Keratinocyte (primary cell): ENCODE results near the gene HAVCR2. TPM values are rescaled to one million over a fixed set of nuclear protein-coding genes. Genes with fewer than 3 reads are reported as not detected.

ENCODE experiments used
- DNase-seq: peaks from one replicate; pipeline ENCODE4 v3.0.0-alpha.2; 2011; ENCODE audit warnings: low read depth, missing footprints, low spot score
- FAIRE-seq: peaks from 2 replicates; lab custom pipeline; 2011; peaks lifted over from hg19 to GRCh38; lab: Jason Lieb, UNC
- H2AFZ ChIP-seq: 2 replicates; pipeline ENCODE4 v1.6.0; 2012; ENCODE audit warnings: low read length, control low read depth, inconsistent platforms; ENCODE audit not compliant: control insufficient read depth
- H3K27ac ChIP-seq: 2 replicates; pipeline ENCODE4 v1.5.1; 2011; ENCODE audit warnings: low read length; ENCODE audit not compliant: control insufficient read depth, insufficient read depth
- H3K27me3 ChIP-seq: 3 replicates; pipeline ENCODE4 v1.6.0; 2011; ENCODE audit warnings: low read length; ENCODE audit not compliant: control insufficient read depth, insufficient read depth; ENCODE audit errors: extremely low read depth
- H3K36me3 ChIP-seq, 2 experiments: 2 replicates in 1 of 2; 3 replicates in 1 of 2; pipeline ENCODE4 v1.5.1; 2011; ENCODE audit warnings: low read length in 2 of 2, mild to moderate bottlenecking in 1 of 2; ENCODE audit not compliant: control insufficient read depth in 2 of 2, insufficient read depth in 2 of 2; ENCODE audit errors: extremely low read depth in 1 of 2
- H3K4me1 ChIP-seq: 3 replicates; pipeline ENCODE4 v1.5.1; 2011; ENCODE audit warnings: low read length; ENCODE audit not compliant: control insufficient read depth, insufficient read depth; ENCODE audit errors: extremely low read depth
- H3K4me2 ChIP-seq: 3 replicates; pipeline ENCODE4 v1.6.0; 2011; ENCODE audit warnings: low read depth, low read length; ENCODE audit not compliant: control insufficient read depth, insufficient read depth; ENCODE audit errors: extremely low read depth
- H3K4me3 ChIP-seq, 3 experiments: fragments of 200-600 bp in 1 of 3; sonication (generic) in 1 of 3; 2 replicates in 2 of 3; 3 replicates in 1 of 3; pipeline ENCODE4 v1.5.1; 2011 to 2016; ENCODE audit warnings: low read length in 3 of 3, mild to moderate bottlenecking in 3 of 3, control low read depth in 2 of 3, inconsistent platforms in 1 of 3, low read depth in 1 of 3, mixed read lengths in 1 of 3, mixed run types in 1 of 3, moderate library complexity in 1 of 3; ENCODE audit not compliant: control insufficient read depth in 2 of 3, insufficient read depth in 2 of 3; ENCODE audit errors: extremely low read depth in 1 of 3
- H3K79me2 ChIP-seq: 2 replicates; pipeline ENCODE4 v1.6.0; 2012; ENCODE audit warnings: low read length; ENCODE audit not compliant: control insufficient read depth, insufficient read depth
- H3K9ac ChIP-seq: 3 replicates; pipeline ENCODE4 v1.6.0; 2011; ENCODE audit warnings: low read length; ENCODE audit not compliant: control insufficient read depth, insufficient read depth; ENCODE audit errors: extremely low read depth
- H3K9me1 ChIP-seq: 3 replicates; pipeline ENCODE4 v1.6.0; 2011; ENCODE audit warnings: low read length; ENCODE audit not compliant: control insufficient read depth, insufficient read depth; ENCODE audit errors: extremely low read depth
- H3K9me3 ChIP-seq: 2 replicates; pipeline ENCODE4 v1.5.1; 2012; ENCODE audit warnings: low read depth, low read length; ENCODE audit not compliant: control insufficient read depth
- H4K20me1 ChIP-seq: 3 replicates; pipeline ENCODE4 v1.6.0; 2011; ENCODE audit warnings: low read length; ENCODE audit not compliant: control insufficient read depth, insufficient read depth; ENCODE audit errors: extremely low read depth
- CTCF ChIP-seq, 3 experiments: IDR thresholded peaks in 1 of 3; conservative IDR thresholded peaks in 1 of 3; optimal IDR thresholded peaks in 1 of 3; 2 replicates in 2 of 3; 3 replicates in 1 of 3; pipeline versions ENCODE3 to v1.5.1; 2011; ENCODE audit warnings: low read length in 3 of 3, mild to moderate bottlenecking in 3 of 3, moderate library complexity in 2 of 3, control low read depth in 1 of 3, inconsistent platforms in 1 of 3; ENCODE audit not compliant: insufficient read depth in 2 of 3; ENCODE audit errors: extremely low read depth in 1 of 3
- EZH2 ChIP-seq: IDR thresholded peaks from one replicate; pipeline ENCODE4 v1.6.1; 2012; ENCODE audit warnings: inconsistent platforms, mild to moderate bottlenecking, low read length, moderate library complexity
- dilution Hi-C: fragments of 300-500 bp; cut with MboI; formaldehyde crosslinking; loops from one replicate; pipeline ENCODE4 v1.7.0; 2020; ENCODE audit warnings: low sequenced_read_pairs; ENCODE audit not compliant: extremely low pct_ligation_motif_present
- polyA plus RNA-seq, 5 experiments: library from polyadenylated mRNA; depleted of rRNA in 3 of 5; stranded (reverse) in 3 of 5; stranded (forward) in 1 of 5; unstranded in 1 of 5; fragments of >200 nt; gene quantifications; 1 replicate in 1 of 5; 2 replicates in 3 of 5; 3 replicates in 1 of 5; pipeline versions ENCODE4 v1.2.1 to v1.2.3, GENCODE V29; 2011 to 2012; ENCODE audit warnings: missing spikeins in 2 of 5, low read depth in 1 of 5, low replicate concordance in 1 of 5

HAVCR2 gene
- polyA plus RNA-seq, 1 donor (not counting 4 experiments of a cell fraction or from before 2014, with no cell fraction given) = 0.03 TPM

DNA sequence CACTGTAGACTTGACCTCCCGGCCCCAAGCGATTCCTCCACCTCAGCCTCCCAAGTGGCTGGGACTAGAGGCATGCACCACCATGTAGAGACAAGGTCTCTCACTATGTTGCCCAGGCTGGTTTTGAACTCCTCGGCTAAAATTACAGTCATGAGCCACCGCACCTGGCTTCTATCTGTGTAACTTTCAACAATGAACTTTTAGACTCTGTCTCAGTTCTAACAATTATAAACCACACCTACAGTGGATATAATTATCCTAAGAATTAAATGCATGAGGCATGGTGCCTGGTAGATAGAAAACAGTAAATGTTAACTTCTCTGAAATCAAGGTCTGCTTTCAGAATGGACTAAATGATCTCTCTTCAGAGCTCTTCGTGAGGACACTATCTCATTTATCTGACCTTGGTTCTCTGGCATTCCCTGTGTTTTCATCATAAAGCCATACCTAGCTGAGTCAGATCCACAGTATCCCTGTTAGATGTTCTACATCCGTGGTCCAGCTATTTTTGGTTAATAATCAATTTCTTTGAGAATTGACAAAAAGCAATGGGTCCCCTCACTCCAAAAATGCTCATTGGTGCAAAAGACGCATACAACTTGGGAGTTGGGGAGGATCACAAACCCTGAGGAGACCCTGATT lies 57.1 kb downstream of the HAVCR2 start:
- DNase-seq (no peak), FAIRE-seq (no peak)
- H3K79me2 ChIP-seq = no peaks in the 10 kb centered on the region
- no peak overlapping the region for H3K4me3 ChIP-seq
- H3K9me3 ChIP-seq = no peaks in the 10 kb centered on the region
- H3K36me3 ChIP-seq = no peaks in the 10 kb centered on the region
- H4K20me1 ChIP-seq = no peaks in the 10 kb centered on the region
- TF ChIP-seq CTCF (optimal IDR thresholded peaks at IDR 0.05 in 1 of 3, IDR thresholded peaks at IDR 0.05 in 1 of 3, conservative IDR thresholded peaks at IDR 0.05 in 1 of 3; ENCODE audit: extremely low read depth in 1 of 3, insufficient read depth in 2 of 3, low read length in 3 of 3) (no peak), EZH2 (no peak)
- H3K9me1 ChIP-seq = no peaks in the 10 kb centered on the region
- no peak overlapping the region for H3K27ac ChIP-seq
- no peaks in the 10 kb centered on the region for H3K4me1 ChIP-seq
- dilution Hi-C loops = no loop called here
- no peak overlapping the region for H2AFZ ChIP-seq
- H3K4me2 ChIP-seq = no peak overlapping the region
- no peaks in the 10 kb centered on the region for H3K27me3 ChIP-seq
- no peak overlapping the region for H3K9ac ChIP-seq

GRCh38 chr5:157050050-157050449 lies 58.8 kb downstream of the HAVCR2 start:
- Histone ChIP-seq H3K9me1 (no peaks in the 10 kb centered on the region), H3K4me2 (no peak overlapping the region), H3K4me3 (no peak overlapping the region), H3K79me2 (no peaks in the 10 kb centered on the region), H2AFZ (no peak overlapping the region), H4K20me1 (no peaks in the 10 kb centered on the region), H3K27me3 (no peaks in the 10 kb centered on the region), H3K36me3 (no peaks in the 10 kb centered on the region), H3K4me1 (no peaks in the 10 kb centered on the region), H3K9me3 (no peaks in the 10 kb centered on the region), H3K9ac (no peak overlapping the region), H3K27ac (no peak overlapping the region)
- FAIRE-seq (no peak), DNase-seq (no peak)
- dilution Hi-C loops = no loop called here
- TF ChIP-seq EZH2 (no peak), CTCF (optimal IDR thresholded peaks at IDR 0.05 in 1 of 3, IDR thresholded peaks at IDR 0.05 in 1 of 3, conservative IDR thresholded peaks at IDR 0.05 in 1 of 3; ENCODE audit: extremely low read depth in 1 of 3, insufficient read depth in 2 of 3, low read length in 3 of 3) (no peak)
